Endothelial cell of umbilical vein (primary cell): ENCODE data around the gene URAD. TPM values are rescaled to one million over a fixed set of nuclear protein-coding genes. Genes with fewer than 3 reads are reported as not detected.

Experiments used
- BruUV-seq: library from RNA; stranded (reverse); fragments of 400-500 nt; replicated peaks from 2 replicates; lab custom pipeline; 2021; lab: Mats Ljungman, UMichigan
- CTCF ChIA-PET: fragments of 300-600, 350-600 bp; sonication (Branson Sonifier 250); formaldehyde crosslinking; loops from one replicate; lab custom pipeline; 2021; ENCODE audit warnings: antibody characterized with exemption, inconsistent platforms; lab: Charles Lee
- POLR2A ChIA-PET: fragments of 300-600, 350-600 bp; sonication (Branson Sonifier 250); formaldehyde crosslinking; loops from one replicate; lab custom pipeline; 2021; ENCODE audit warnings: antibody characterized with exemption, inconsistent platforms; lab: Charles Lee
- DNase-seq: peaks from one replicate; pipeline ENCODE4 v3.0.0-alpha.2; 2011; ENCODE audit warnings: low read depth, low spot score
- FAIRE-seq: peaks from 2 replicates; lab custom pipeline; 2011; peaks lifted over from hg19 to GRCh38; lab: Jason Lieb, UNC
- H2AFZ ChIP-seq: 2 replicates; pipeline ENCODE4 v1.6.0; 2012; ENCODE audit warnings: low read depth, low read length, control low read depth, inconsistent platforms
- H3K27ac ChIP-seq: 2 replicates; pipeline ENCODE4 v1.5.1; 2011; ENCODE audit warnings: low read depth, mild to moderate bottlenecking, control low read depth, low read length, moderate library complexity; ENCODE audit not compliant: insufficient read depth
- H3K27me3 ChIP-seq, 2 experiments: 2 replicates each; pipeline versions ENCODE4 v1.6.0 to v1.6.1; 2011; ENCODE audit warnings: low read length in 2 of 2, mixed read lengths in 1 of 2; ENCODE audit not compliant: control insufficient read depth in 2 of 2, insufficient read depth in 2 of 2
- H3K36me3 ChIP-seq, 2 experiments: 2 replicates in 1 of 2; 3 replicates in 1 of 2; pipeline ENCODE4 v1.5.1; 2011; ENCODE audit warnings: low read length in 2 of 2, mild to moderate bottlenecking in 1 of 2, moderate library complexity in 1 of 2; ENCODE audit not compliant: control insufficient read depth in 2 of 2, insufficient read depth in 2 of 2; ENCODE audit errors: extremely low read depth in 1 of 2
- H3K4me1 ChIP-seq: 3 replicates; pipeline ENCODE4 v1.5.1; 2011; ENCODE audit warnings: mild to moderate bottlenecking, low read length; ENCODE audit not compliant: control insufficient read depth, insufficient read depth; ENCODE audit errors: extremely low read depth
- H3K4me2 ChIP-seq: 2 replicates; pipeline ENCODE4 v1.6.1; 2011; ENCODE audit warnings: low read length, control low read depth, mixed read lengths; ENCODE audit not compliant: insufficient read depth
- H3K4me3 ChIP-seq, 3 experiments: fragments of 200-600 bp in 1 of 3; sonication (generic), shearing (Covaris generic) in 1 of 3; replicated peaks in 1 of 3; 2 replicates each; pipeline ENCODE4 v1.5.1; 2011 to 2016; ENCODE audit warnings: control low read depth in 3 of 3, low read length in 3 of 3, mild to moderate bottlenecking in 2 of 3, inconsistent platforms in 1 of 3, low read depth in 1 of 3, moderate library complexity in 1 of 3; ENCODE audit not compliant: insufficient read depth in 1 of 3
- H3K79me2 ChIP-seq: 2 replicates; pipeline ENCODE4 v1.6.0; 2012; ENCODE audit warnings: low read length, inconsistent platforms; ENCODE audit not compliant: control insufficient read depth, insufficient read depth
- H3K9ac ChIP-seq: replicated peaks from 2 replicates; pipeline ENCODE3; 2011; ENCODE audit warnings: low read length, control low read depth; ENCODE audit not compliant: insufficient read depth; ENCODE audit errors: extremely low read depth
- H3K9me1 ChIP-seq: replicated peaks from 3 replicates; pipeline ENCODE4 v1.6.0; 2011; ENCODE audit warnings: mild to moderate bottlenecking, low read length; ENCODE audit not compliant: control insufficient read depth, insufficient read depth; ENCODE audit errors: extremely low read depth
- H3K9me3 ChIP-seq: replicated peaks from 2 replicates; pipeline ENCODE4 v1.5.1; 2012; ENCODE audit warnings: low read length, inconsistent platforms; ENCODE audit not compliant: control insufficient read depth, insufficient read depth
- H4K20me1 ChIP-seq: replicated peaks from 2 replicates; pipeline ENCODE3; 2011; ENCODE audit warnings: mild to moderate bottlenecking, low read length; ENCODE audit not compliant: control insufficient read depth, insufficient read depth; ENCODE audit errors: extremely low read depth
- EZH2 ChIP-seq: IDR thresholded peaks from 2 replicates; pipeline ENCODE4 v1.6.1; 2012; ENCODE audit warnings: borderline replicate concordance, low read depth, mild to moderate bottlenecking, moderate library complexity, low read length, inconsistent platforms; ENCODE audit not compliant: severe bottlenecking
- FOS ChIP-seq: IDR thresholded peaks from 2 replicates; pipeline ENCODE4 v1.6.1; 2011; ENCODE audit warnings: mild to moderate bottlenecking, low read length, moderate library complexity, borderline replicate concordance; ENCODE audit not compliant: insufficient read depth
- MYC ChIP-seq: IDR thresholded peaks from one replicate; pipeline ENCODE4 v1.6.1; 2011; ENCODE audit warnings: mild to moderate bottlenecking, low read depth, low read length
- POLR2A ChIP-seq: IDR thresholded peaks from 2 replicates; pipeline ENCODE4 v1.6.1; 2012; ENCODE audit warnings: low read depth, mild to moderate bottlenecking, control low read depth, low read length
- POLR2AphosphoS5 ChIP-seq: IDR thresholded peaks from 2 replicates; pipeline ENCODE4 v1.6.1; 2012; ENCODE audit warnings: low read depth, mild to moderate bottlenecking, control low read depth, low read length, moderate library complexity; ENCODE audit not compliant: insufficient read depth
- dilution Hi-C: fragments of 300-500 bp; cut with MboI; formaldehyde crosslinking; loops from one replicate; pipeline ENCODE4 v1.15.0; 2019; ENCODE audit warnings: low sequenced_read_pairs; ENCODE audit not compliant: extremely low pct_ligation_motif_present
- intact Hi-C: fragments of 100-400 bp; cut with micrococcal nuclease; formaldehyde crosslinking; loops from one replicate; pipeline ENCODE4 v1.10.0; 2022
- polyA plus RNA-seq, 4 experiments: library from polyadenylated mRNA; depleted of rRNA in 3 of 4; stranded (reverse) in 3 of 4; unstranded in 1 of 4; fragments of >200 nt; gene quantifications; 2 replicates each; pipeline versions ENCODE4 v1.2.1 to v1.2.3, GENCODE V29; 2011 to 2012; ENCODE audit warnings: missing spikeins in 1 of 4
- total RNA-seq: library from RNA; stranded (reverse); gene quantifications from 2 replicates; pipeline ENCODE4 v1.2.3, GENCODE V29; 2021
- TF ChIP-seq, protein P1 (sequence below): IDR thresholded peaks from 2 replicates; pipeline ENCODE4 v1.6.1; 2011; ENCODE audit not compliant: insufficient read depth, insufficient read length
- TF ChIP-seq, protein P2 (sequence below), 2 donors: IDR thresholded peaks; 1 replicate in 1 of 2; 2 replicates in 1 of 2; pipeline ENCODE4 v1.5.1; 2011; ENCODE audit warnings: low read length in 2 of 2, mild to moderate bottlenecking in 2 of 2, moderate library complexity in 2 of 2, control low read depth in 1 of 2, inconsistent platforms in 1 of 2, low read depth in 1 of 2; ENCODE audit not compliant: insufficient read depth in 1 of 2; ENCODE audit errors: extremely low read depth in 1 of 2

Gene URAD
- total and polyA plus RNA-seq, 2 donors (not counting 3 experiments of a cell fraction or from before 2014, with no cell fraction given), result not detected

DNA sequence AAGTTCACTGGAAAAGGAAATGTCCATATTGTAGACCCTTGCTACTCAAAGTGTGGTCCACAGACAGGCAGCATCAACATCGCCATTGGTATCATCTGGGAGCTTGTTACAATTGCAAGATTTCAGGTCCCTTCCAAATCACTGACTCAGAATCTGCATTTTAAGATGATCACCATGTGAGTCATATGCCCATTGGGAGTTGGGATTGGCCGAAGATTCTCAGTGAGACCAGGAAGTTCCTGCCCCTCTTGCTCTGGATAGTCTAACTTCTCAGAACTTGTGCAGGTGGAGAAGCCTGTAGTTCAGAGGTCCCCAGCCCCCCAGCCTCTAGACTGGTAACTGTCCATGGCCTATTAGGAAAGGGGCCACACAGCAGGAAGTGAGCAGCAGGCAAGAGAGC lies 48.9 kb upstream of the URAD start:
- Histone ChIP-seq H3K27me3 (peaks cover 2 to 5% of the 10 kb centered on the region in 2 experiments), H4K20me1 (no peaks in the 10 kb centered on the region)
- intact Hi-C loops, result no loop called here

More for the DNA sequence above, 48.9 kb upstream of the URAD start:
- Histone ChIP-seq H3K79me2 (no peaks in the 10 kb centered on the region), H3K27ac (no peak overlapping the region), H3K4me3 (no peak overlapping the region), H3K4me1 (no peaks in the 10 kb centered on the region), H3K36me3 (no peaks in the 10 kb centered on the region), H3K9me1 (no peaks in the 10 kb centered on the region), H3K9ac (no peak overlapping the region), H3K9me3 (no peaks in the 10 kb centered on the region), H3K4me2 (no peak overlapping the region), H2AFZ (no peak overlapping the region)
- ChIA-PET CTCF (no interaction called here), POLR2A (no interaction called here)
- DNase-seq (no peak), FAIRE-seq (no peak)
- no TSS peak for BruUV-seq
- dilution Hi-C loops, result no loop called here
- no peak for TF ChIP-seq POLR2AphosphoS5
- TF ChIP-seq POLR2A, result no peak
- no peak for TF ChIP-seq MYC
- no peak for TF ChIP-seq EZH2
- no peak for TF ChIP-seq FOS
- TF ChIP-seq, protein P1, sequence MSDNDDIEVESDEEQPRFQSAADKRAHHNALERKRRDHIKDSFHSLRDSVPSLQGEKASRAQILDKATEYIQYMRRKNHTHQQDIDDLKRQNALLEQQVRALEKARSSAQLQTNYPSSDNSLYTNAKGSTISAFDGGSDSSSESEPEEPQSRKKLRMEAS, result no peak
- TF ChIP-seq, protein P2, sequence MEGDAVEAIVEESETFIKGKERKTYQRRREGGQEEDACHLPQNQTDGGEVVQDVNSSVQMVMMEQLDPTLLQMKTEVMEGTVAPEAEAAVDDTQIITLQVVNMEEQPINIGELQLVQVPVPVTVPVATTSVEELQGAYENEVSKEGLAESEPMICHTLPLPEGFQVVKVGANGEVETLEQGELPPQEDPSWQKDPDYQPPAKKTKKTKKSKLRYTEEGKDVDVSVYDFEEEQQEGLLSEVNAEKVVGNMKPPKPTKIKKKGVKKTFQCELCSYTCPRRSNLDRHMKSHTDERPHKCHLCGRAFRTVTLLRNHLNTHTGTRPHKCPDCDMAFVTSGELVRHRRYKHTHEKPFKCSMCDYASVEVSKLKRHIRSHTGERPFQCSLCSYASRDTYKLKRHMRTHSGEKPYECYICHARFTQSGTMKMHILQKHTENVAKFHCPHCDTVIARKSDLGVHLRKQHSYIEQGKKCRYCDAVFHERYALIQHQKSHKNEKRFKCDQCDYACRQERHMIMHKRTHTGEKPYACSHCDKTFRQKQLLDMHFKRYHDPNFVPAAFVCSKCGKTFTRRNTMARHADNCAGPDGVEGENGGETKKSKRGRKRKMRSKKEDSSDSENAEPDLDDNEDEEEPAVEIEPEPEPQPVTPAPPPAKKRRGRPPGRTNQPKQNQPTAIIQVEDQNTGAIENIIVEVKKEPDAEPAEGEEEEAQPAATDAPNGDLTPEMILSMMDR (IDR thresholded peaks at IDR 0.05; ENCODE audit: extremely low read depth in 1 of 2, insufficient read depth in 1 of 2, low read depth in 1 of 2, low read length in 2 of 2), result no peak
